CD4-positive, alpha-beta T cell treated with Interferon gamma for 1 hour (primary cell): ENCODE data around the gene MAG.

ENCODE experiments used
- DNase-seq: peaks from one replicate; pipeline ENCODE4 v3.0.0-alpha.2; 2020

MAG gene

DNA sequence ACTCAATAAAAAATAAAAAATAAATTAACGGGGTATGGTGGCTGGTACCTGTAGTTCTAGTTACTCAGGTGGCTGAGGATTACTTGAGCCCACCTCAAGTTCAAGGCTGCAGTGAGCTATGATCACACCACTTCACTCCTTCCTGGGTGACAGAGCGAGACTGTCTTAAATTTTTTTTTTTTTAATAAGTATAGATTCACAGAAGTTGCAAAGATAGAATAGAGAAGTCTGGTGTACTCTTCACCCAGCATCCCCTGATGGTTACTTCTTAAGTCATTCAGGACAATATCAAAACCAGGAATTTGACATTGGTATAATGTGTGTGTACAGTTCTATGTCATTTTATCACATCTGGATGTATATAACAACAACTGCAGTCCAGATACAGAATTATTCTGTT lies 29.3 kb downstream of the MAG start:
- no peak for DNase-seq

- DNase-seq, result no peak
These were observed 30.1 kb downstream of the MAG start for GRCh38 chr19:35322014-35322413.

- DNase-seq, result no peak
These were observed 35.7 kb downstream of the MAG start for GRCh38 chr19:35327642-35328041.

DNA sequence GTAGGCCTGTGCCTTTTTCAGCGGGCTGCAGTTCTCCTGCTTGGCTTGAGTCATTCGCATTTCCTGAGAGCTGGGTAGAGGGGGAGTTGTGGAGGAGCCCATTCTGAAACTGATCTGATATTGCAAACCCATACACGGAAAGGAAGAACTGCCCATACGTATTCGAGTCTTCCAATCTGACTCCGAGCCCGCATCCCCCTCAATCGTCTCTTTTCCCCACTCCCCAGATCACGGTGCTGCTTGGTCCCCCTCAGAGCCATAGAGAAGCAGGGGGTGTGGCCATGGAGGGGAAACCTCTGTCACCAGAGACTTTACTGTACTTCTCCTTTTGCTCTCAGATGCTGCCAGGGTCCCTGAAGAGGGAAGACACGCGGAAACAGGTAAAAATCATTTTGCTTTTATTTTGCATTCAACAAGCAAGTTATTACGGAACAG lies 36.9 kb downstream of the MAG start, which contains the start of gene CD22:
Gene CD22, plus strand, starts transcription at position 337 of the 435 bp plus-strand sequence. CDS start 2,854 bp downstream, outside the sequence.
- peak; percentile 65 for DNase-seq

GRCh38 chr19:35329323-35329722 lies 37.4 kb downstream of the MAG start:
- DNase-seq, result no peak

GRCh38 chr19:35330475-35330874 lies 38.5 kb downstream of the MAG start:
- peak; percentile 80 for DNase-seq

GRCh38 chr19:35331551-35332214 lies 39.7 kb downstream of the MAG start:
- no peak for DNase-seq

DNA sequence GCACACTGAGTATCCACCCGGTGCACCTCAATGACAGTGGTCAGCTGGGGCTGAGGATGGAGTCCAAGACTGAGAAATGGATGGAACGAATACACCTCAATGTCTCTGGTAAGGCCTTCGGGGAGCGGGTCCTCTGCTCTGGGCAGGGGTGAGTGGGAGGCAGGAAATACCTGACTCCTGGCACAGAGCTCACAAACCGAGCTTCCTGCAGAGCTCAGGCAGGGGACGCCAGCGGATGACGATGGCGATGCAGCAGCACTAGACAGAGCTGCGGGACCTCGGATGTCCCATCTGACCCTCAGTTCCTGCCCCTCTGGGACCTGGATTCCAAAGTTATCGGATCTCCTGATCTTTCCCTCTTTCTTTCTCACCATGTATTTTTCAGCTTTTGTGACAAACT lies 40.9 kb downstream of the MAG start:
- DNase-seq, result no peak

DNA sequence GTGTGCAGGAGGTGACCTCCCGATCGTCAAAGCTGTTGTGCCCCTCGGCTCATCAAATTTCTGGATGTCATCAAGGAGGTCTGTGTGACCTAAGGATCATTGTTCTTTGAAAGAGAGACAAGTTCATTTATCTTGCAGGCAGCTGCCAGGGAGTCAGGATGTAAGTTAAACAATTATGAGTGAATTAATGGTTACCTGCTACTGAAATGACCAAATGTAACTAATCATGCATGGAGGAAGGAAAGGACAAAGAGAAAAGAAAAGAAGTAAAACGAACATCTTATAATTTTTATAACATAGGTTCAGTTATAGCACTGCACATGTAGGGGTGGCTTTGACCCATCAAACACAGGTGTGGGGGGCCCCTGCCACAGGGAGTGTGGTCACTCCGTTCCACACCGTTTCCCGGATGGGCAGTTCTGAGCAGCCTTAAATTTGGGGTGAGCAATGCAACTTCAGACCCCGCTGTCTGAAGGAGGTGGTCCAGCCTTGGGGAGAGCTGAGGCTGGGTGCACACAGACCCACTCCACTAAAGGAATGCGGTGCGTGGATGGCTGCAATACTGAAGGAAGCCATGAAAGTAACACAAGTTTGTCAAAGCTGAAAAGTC lies 42.3 kb downstream of the MAG start:
- no peak for DNase-seq

- no peak for DNase-seq
These were observed 44.4 kb downstream of the MAG start for GRCh38 chr19:35336166-35336955.

- no peak for DNase-seq
These were observed 45.4 kb downstream of the MAG start for GRCh38 chr19:35337097-35337983.

- no peak for DNase-seq
These were observed 46.0 kb downstream of the MAG start for GRCh38 chr19:35337984-35338296.

DNA sequence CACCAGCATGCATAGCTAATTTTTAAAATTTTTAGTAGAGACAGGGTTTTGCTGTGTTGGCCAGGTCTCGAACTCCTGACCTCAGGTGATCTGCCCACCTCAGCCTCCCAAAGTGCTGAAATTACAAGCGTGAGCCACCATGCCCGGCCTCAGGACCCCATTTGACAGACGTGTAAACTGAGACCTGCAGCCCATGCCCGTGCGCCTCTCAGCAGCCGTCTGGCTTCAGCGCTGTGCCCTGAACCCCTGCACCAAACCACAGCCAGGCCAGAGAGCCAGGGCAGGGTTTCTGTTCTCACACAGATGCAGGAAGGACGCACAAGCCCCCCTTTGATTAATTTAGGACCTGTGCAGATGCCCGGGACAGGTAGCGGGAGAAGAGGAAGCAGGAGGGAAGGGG lies 48.5 kb downstream of the MAG start:
- DNase-seq, result no peak

GRCh38 chr19:35341006-35341405 lies 49.0 kb downstream of the MAG start:
- DNase-seq, result no peak

DNA sequence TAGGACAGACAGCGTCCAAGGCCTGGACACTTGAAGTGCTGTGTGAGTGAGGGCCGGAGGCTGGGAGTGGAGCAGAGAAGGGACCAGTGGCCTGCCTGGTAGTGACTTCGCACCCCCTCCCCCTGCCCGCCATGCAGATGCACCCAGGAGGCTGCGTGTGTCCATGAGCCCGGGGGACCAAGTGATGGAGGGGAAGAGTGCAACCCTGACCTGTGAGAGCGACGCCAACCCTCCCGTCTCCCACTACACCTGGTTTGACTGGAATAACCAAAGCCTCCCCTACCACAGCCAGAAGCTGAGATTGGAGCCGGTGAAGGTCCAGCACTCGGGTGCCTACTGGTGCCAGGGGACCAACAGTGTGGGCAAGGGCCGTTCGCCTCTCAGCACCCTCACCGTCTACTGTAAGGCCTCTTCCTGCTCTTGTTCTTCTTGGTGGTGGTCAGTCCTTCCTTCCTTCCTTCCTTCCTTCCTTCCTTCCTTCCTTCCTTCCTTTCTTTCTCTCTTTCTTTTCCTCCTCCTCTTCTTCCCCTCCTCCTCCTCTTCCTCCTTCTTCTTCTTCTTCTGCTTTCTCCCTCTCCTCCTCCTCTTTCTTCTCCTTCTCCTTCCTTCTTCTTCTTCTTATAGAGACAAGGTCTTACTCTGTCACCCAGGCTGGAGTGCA lies 49.7 kb downstream of the MAG start:
- no peak for DNase-seq

GRCh38 chr19:35342430-35342829 lies 50.5 kb downstream of the MAG start:
- no peak for DNase-seq

DNA sequence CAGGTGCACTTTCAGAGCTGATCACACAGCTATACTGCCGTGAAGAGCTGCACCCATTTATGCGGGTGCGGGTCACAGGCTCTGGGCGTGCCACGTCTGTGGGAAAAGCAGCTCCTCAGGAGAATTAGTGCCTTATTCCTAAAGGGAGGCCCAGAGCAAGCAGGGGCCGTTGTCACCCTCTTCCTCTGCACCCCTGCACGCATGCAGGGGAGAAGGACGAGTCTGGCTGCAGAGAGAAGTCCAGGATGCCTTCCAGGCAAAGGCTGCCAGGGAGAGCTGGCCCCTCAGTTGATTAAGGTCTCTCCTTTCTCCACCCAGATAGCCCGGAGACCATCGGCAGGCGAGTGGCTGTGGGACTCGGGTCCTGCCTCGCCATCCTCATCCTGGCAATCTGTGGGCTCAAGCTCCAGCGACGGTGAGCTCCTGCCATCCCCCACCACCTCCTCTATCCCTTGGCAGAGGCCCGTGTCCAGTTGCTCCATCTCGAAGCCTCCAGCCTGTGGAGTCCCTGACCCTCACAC lies 52.6 kb downstream of the MAG start:
- no peak for DNase-seq

- no peak for DNase-seq
These were observed 53.7 kb downstream of the MAG start for GRCh38 chr19:35345671-35346111.

- DNase-seq, result peak; percentile 82
These were observed 54.5 kb downstream of the MAG start for GRCh38 chr19:35346193-35347052.

- peak; percentile 69 for DNase-seq
These were observed 55.4 kb downstream of the MAG start, which contains the start of gene FFAR1 for GRCh38 chr19:35347171-35347929. Gene FFAR1 (plus strand): TSS chr19:35347902. CDS start chr19:35351552, 3,650 bp downstream.
